Immature natural killer cell (primary cell): Measurements from ENCODE around the gene REXO1. TPM values are rescaled to one million over a fixed set of nuclear protein-coding genes. Genes with fewer than 3 reads are reported as not detected.

ENCODE experiments used
- DNase-seq, 3 donors: peaks; one replicate each; pipeline ENCODE4 v3.0.0; 2022; ENCODE audit warnings: mixed read lengths in 1 of 3
- H3K27ac Mint-ChIP-seq, 6 donors: one replicate each; pipeline ENCODE4 v1.8.0; 2020; ENCODE audit warnings: mixed read lengths in 6 of 6, mild to moderate bottlenecking in 5 of 6, inconsistent platforms in 4 of 6, moderate library complexity in 3 of 6
- H3K27me3 Mint-ChIP-seq, 3 donors: one replicate each; pipeline ENCODE4 v1.8.0; 2020 to 2021; ENCODE audit warnings: low read depth in 3 of 3, mild to moderate bottlenecking in 3 of 3, mixed read lengths in 3 of 3, moderate library complexity in 3 of 3, inconsistent platforms in 1 of 3
- H3K36me3 Mint-ChIP-seq, 3 donors: one replicate each; pipeline ENCODE4 v1.8.0; 2020; ENCODE audit warnings: mixed read lengths in 3 of 3, inconsistent platforms in 2 of 3, mild to moderate bottlenecking in 2 of 3
- H3K4me1 Mint-ChIP-seq, 2 donors: one replicate each; pipeline ENCODE4 v1.8.0; 2020; ENCODE audit warnings: inconsistent platforms in 2 of 2, mild to moderate bottlenecking in 2 of 2, mixed read lengths in 2 of 2, moderate library complexity in 1 of 2
- H3K4me3 Mint-ChIP-seq, 5 donors: one replicate each; pipeline ENCODE4 v1.8.0; 2020; ENCODE audit warnings: mild to moderate bottlenecking in 5 of 5, mixed read lengths in 5 of 5, inconsistent platforms in 3 of 5, moderate library complexity in 3 of 5
- H3K9me3 Mint-ChIP-seq, 6 donors: one replicate each; pipeline ENCODE4 v1.8.0; 2020; ENCODE audit warnings: mild to moderate bottlenecking in 6 of 6, mixed read lengths in 6 of 6, inconsistent platforms in 4 of 6, moderate library complexity in 3 of 6
- polyA plus RNA-seq, 3 donors: library from polyadenylated mRNA; unstranded; fragments of 300-500 nt; fragmentation: Illumina TruSeq; gene quantifications; one replicate each; pipeline ENCODE4 v1.2.3, GENCODE V29; 2021

Gene REXO1
- polyA plus RNA-seq, 3 donors from 2014 or later = 0.63 to 13.0 (median 4.5) TPM

GRCh38 chr19:1822210-1822609, 26.1 kb downstream of the REXO1 start:
- peaks cover 0 to 5% of the 10 kb centered on the region in 2 donors for H3K4me1 Mint-ChIP-seq
- DNase-seq = no peak
- no peak overlapping the region for H3K27ac Mint-ChIP-seq
- no peak overlapping the region for H3K4me3 Mint-ChIP-seq
- peaks cover 0 to 7% (median 3%) of the 10 kb centered on the region in 3 donors for H3K36me3 Mint-ChIP-seq
- no peaks in the 10 kb centered on the region for H3K9me3 Mint-ChIP-seq
- H3K27me3 Mint-ChIP-seq = peaks cover 0 to 4% (median 0%) of the 10 kb centered on the region in 3 donors

- Mint-ChIP-seq H3K4me3 (no peak overlapping the region), H3K36me3 (peaks cover 0 to 4% (median 3%) of the 10 kb centered on the region in 3 donors), H3K4me1 (no peaks in the 10 kb centered on the region), H3K27ac (no peak overlapping the region), H3K27me3 (peaks cover 0 to 4% (median 0%) of the 10 kb centered on the region in 3 donors), H3K9me3 (no peaks in the 10 kb centered on the region)
- no peak for DNase-seq
These were observed 28.7 kb downstream of the REXO1 start for GRCh38 chr19:1819341-1820255.

GRCh38 chr19:1818549-1819195, 29.6 kb downstream of the REXO1 start:
- Mint-ChIP-seq H3K4me3 (no peak overlapping the region), H3K27ac (no peak overlapping the region), H3K27me3 (peaks cover 0 to 4% (median 0%) of the 10 kb centered on the region in 3 donors), H3K4me1 (no peaks in the 10 kb centered on the region), H3K36me3 (peaks cover 0 to 4% (median 3%) of the 10 kb centered on the region in 3 donors), H3K9me3 (no peaks in the 10 kb centered on the region)
- DNase-seq = no peak

- H3K4me3 Mint-ChIP-seq = no peak overlapping the region
- no peaks in the 10 kb centered on the region for H3K9me3 Mint-ChIP-seq
- peaks cover 6 to 7% of the 10 kb centered on the region in 2 donors for H3K4me1 Mint-ChIP-seq
- H3K27me3 Mint-ChIP-seq = peaks cover 0 to 5% (median 4%) of the 10 kb centered on the region in 3 donors
- peaks cover 0 to 4% (median 3%) of the 10 kb centered on the region in 3 donors for H3K36me3 Mint-ChIP-seq
- H3K27ac Mint-ChIP-seq = no peak overlapping the region
- no peak for DNase-seq
These were observed 30.6 kb downstream of the REXO1 start for GRCh38 chr19:1817553-1818179.

- DNase-seq = no peak
- H3K4me3 Mint-ChIP-seq = no peak overlapping the region
These were observed 31.6 kb downstream of the REXO1 start for GRCh38 chr19:1816530-1817298.

DNA sequence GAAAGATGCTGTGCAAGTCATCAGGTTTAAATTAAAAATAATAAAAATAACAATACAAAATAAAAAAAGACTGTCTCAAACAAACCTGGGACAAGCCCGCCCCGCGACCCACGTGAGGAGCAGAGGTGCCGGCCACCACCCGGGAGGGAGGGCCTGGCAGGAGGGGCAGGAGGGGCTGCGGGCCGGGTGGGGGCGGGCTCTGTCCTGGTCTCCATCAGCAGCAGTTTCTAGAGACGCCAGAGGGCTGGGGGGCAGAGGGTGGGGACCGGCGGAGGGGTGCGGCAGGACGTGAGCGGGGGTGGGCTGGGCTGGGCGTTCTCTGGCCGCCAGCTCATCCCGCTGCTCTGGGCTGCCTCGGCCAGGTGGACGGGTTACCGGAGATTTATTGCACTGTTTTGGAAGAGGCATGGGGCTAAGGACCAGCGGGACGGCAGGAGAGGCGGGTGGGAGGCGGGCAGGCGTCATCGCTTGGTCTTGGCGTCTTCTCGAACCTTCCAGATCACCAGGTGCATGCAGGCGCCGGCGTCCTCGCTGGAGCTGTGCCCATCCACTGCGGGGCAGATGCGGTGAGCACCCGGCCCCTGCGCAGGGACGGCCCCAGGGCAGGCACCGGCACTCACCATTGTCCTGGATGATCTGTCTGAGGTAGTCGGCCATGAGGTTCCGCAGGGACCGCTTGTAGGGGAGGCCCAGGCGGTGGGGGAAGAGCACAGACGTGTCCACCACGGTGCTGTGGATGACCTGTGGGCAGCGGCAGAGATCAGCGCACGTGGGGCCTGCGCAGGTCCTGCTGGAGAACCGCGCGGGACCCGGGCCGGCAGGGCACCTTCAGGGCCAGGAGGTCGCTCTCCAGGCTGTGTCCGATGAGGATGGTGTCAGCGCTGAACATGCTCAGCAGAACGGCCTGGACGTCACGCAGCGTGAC, 32.4 kb downstream of the REXO1 start:
- H3K4me1 Mint-ChIP-seq = peaks cover 11% of the 10 kb centered on the region in 2 donors
- H3K4me3 Mint-ChIP-seq = no peak overlapping the region
- no peak overlapping the region for H3K27ac Mint-ChIP-seq
- no peak for DNase-seq
- peaks cover 0 to 4% (median 3%) of the 10 kb centered on the region in 3 donors for H3K36me3 Mint-ChIP-seq
- H3K9me3 Mint-ChIP-seq = no peaks in the 10 kb centered on the region
- peaks cover 0 to 5% (median 4%) of the 10 kb centered on the region in 3 donors for H3K27me3 Mint-ChIP-seq

More at GRCh38 chr19:1816530-1817298, 31.6 kb downstream of the REXO1 start:
- H3K27me3 Mint-ChIP-seq = peaks cover 0 to 5% (median 4%) of the 10 kb centered on the region in 3 donors
- H3K36me3 Mint-ChIP-seq = peaks cover 0 to 4% (median 3%) of the 10 kb centered on the region in 3 donors
- H3K9me3 Mint-ChIP-seq = no peaks in the 10 kb centered on the region
- H3K27ac Mint-ChIP-seq = no peak overlapping the region
- peaks cover 9 to 11% of the 10 kb centered on the region in 2 donors for H3K4me1 Mint-ChIP-seq

DNA sequence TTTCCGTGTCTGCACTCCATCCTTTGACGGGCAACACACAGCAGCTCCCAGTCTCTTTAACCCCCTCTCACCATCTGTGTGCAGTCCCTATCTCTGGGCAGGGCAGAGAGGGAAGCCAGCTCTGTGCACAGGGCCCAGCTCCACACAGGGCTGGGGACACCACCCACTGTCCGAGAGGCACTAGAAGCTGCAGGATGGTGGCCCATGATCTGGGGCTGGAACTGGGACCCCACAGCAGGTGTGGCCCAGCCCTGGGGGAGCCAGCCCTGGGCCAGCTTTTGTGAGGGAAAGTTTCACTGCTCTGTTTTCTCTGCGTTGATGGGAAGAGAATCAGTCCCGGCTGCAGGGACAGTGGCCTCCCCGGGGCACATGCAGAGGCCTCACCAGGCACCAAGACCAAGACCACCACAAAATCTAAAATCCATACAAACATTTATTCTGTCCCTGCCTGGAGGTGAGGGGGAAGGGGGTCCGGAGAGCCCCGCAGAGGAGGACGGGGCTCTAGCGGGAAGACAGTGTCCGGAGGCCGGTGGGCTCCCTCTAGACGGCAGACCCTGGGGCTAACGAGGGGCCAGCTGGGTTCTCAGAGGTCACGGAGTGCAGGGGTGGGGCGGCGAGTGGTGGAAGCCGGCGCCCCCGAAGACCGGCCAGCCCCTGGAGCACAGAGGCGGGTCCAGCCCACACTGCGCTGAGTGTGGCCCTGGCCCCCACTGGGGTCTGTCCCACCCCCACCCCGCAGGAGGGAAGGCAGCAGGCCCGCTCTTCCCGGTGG, 33.3 kb downstream of the REXO1 start:
- Mint-ChIP-seq H3K4me1 (peaks cover 11% of the 10 kb centered on the region in 2 donors), H3K27ac (no peak overlapping the region), H3K4me3 (no peak overlapping the region), H3K9me3 (no peaks in the 10 kb centered on the region), H3K36me3 (no peaks in the 10 kb centered on the region), H3K27me3 (peaks cover 0 to 5% (median 4%) of the 10 kb centered on the region in 3 donors)
- no peak for DNase-seq

- Mint-ChIP-seq H3K9me3 (no peaks in the 10 kb centered on the region), H3K27me3 (peaks cover 0 to 5% (median 4%) of the 10 kb centered on the region in 3 donors), H3K27ac (no peak overlapping the region), H3K36me3 (no peaks in the 10 kb centered on the region), H3K4me3 (no peak overlapping the region), H3K4me1 (peaks cover 11% of the 10 kb centered on the region in 2 donors)
- DNase-seq = no peak
These were observed 33.9 kb downstream of the REXO1 start for GRCh38 chr19:1814391-1814790.

GRCh38 chr19:1813192-1814182, 34.8 kb downstream of the REXO1 start:
- Mint-ChIP-seq H3K4me3 (peak overlapping the region; percentile 91 to 97 (median 96)), H3K4me1 (peaks cover 11% of the 10 kb centered on the region in 2 donors), H3K36me3 (no peaks in the 10 kb centered on the region)

DNA sequence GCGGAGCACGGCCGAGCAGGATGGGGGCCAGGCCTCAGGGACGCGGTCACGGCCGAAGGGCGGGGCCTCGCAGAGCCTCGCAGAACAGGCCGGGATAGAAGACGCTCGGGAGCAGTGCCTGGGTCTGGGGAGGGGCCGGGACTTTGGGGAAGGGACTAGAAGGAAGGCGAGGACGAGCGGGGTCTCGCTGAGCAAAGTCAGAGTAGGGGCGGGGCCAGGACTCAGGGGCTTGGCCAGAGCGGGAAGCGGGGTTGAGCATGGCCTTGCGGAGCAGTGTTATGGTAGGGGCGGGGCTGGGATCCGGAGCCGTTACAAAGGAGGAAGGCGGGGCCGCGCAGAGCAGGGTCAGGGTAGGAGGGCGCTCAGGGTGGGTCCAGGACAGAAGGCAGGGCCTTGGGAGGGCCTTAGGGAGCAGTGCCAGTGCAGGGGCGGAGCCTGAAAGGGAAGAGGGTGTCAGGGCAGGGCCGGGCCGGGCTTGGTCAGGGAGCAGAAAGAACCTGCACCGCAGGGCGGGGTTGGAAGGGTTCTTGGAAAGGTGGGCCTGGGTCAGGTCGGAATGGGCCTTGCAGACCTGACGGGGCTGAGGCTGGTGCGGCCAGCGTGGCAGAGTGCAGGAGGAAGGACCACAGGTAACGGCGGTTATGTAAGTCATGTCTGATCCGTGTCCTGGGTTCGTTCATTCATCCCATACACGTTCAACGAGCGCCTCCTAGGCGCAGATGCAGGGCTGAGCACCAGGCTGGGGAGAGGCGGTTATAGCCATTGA, 35.7 kb downstream of the REXO1 start:
- peak; percentile 80 to 86 (median 85) for DNase-seq
- Mint-ChIP-seq H3K27ac (peak overlapping the region; percentile 76 to 96 (median 90)), H3K4me1 (peaks cover 11% of the 10 kb centered on the region in 2 donors), H3K27me3 (peaks cover 0 to 5% (median 4%) of the 10 kb centered on the region in 3 donors), H3K4me3 (peak overlapping the region; percentile 91 to 97 (median 96)), H3K9me3 (no peaks in the 10 kb centered on the region), H3K36me3 (no peaks in the 10 kb centered on the region)

More at GRCh38 chr19:1813192-1814182, 34.8 kb downstream of the REXO1 start:
- H3K27ac Mint-ChIP-seq = peak overlapping the region; percentile 31 to 96 (median 90)
- DNase-seq = no peak
- H3K27me3 Mint-ChIP-seq = peaks cover 0 to 5% (median 4%) of the 10 kb centered on the region in 3 donors
- H3K9me3 Mint-ChIP-seq = no peaks in the 10 kb centered on the region
